GM12801 (cell line): Measurements from ENCODE around the gene BCL2L11.

ENCODE experiments used
- CTCF ChIP-seq: IDR thresholded peaks from one replicate; pipeline ENCODE4 v1.5.1; 2011; ENCODE audit warnings: control low read depth; ENCODE audit not compliant: insufficient read length; ENCODE audit errors: extremely low read depth

Gene BCL2L11

DNA sequence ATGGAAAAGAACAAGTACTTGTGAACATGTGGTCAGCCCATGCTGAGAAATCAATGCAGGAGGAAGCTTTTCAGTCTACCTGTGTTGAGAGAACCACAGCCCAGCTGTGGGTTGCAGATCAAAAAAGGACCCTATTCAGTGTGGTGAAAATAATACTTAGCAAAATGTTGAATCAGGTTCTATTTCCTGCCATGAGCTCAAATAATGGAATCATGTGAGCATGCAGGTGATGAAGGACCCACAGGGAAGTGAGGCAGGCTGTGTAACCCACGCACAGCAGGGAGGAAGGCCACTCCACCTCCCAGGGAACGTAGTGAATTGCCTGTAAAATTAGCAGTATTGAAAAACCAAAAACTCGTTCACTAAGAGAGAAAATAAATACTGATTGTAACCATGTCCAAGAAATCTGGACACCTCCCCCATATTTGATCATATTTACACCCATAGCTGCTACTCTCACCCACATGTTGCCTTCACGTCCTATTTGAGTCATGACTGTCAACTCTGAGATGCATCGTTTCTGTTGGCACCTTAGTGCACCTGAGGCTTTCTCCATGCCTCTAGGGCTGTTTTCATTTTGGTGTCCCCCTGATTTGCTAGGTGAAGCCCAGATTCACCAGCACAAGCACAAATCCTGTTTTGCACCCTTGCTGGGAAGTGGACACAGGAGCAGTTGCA is 20.5 kb upstream of the BCL2L11 start:
- TF ChIP-seq CTCF, result no peak

GRCh38 chr2:111100765-111101162 is 19.9 kb upstream of the BCL2L11 start:
- no peak for TF ChIP-seq CTCF

DNA sequence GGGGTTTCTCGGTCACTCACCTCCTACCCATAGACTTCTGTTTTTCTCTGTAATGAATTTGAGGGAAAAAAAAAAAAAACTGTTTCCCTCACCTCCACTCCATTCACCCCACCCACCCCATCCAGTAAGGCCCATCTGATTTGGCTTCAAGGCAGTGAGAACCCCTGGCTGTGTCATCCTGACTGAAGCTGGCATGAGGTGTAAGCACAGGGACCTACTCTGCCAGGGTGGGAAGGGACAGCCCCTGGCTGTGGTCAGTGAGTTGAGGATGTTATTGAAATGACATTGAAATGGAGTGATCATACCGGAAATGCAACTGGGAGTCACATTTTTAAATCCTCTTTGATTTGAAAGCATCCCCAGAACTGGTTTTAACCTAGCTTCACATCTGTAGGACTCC is 19.1 kb upstream of the BCL2L11 start:
- no peak for TF ChIP-seq CTCF

DNA sequence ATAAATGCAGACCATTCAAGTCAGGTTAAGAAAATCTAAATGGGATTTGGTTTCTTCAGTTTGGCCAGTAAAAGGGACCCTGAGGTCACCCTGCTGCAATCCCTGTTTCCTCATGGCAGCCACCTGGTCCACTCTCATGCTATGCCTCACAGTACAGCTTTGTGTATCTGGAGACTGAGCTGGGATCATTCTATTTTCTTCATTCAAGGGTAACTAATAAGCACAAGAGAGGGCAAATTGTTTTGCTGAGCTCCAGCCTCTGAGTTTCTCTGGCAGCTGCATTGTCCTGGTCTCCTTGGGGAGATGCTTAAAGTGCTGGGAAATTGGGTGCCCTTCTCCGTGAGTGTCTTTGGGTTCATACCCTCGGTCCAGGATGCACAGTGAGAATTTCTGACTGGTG is 18.5 kb upstream of the BCL2L11 start:
- TF ChIP-seq CTCF, result no peak

DNA sequence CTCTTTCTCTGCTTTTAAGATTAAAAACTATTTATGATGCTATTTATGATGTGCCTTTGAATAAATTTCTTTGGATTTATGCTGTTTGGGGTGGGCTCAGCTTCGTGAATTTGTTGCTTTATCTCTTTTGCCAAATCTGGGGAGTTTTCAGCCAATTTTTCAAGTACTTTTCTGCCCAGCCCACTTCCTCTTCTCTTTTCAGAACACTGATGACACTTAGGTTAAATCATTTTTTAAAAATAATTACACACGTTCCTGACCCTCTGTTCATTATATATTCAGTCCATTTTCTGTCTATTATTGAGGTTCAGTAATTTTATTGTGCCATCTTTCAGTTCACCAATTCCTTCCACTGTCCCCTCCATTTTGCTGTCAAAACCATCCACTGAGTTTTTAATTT is 14.8 kb upstream of the BCL2L11 start:
- no peak for TF ChIP-seq CTCF

- no peak for TF ChIP-seq CTCF
These were observed 14.0 kb upstream of the BCL2L11 start for GRCh38 chr2:111106706-111107105.

- no peak for TF ChIP-seq CTCF
These were observed 11.9 kb upstream of the BCL2L11 start for GRCh38 chr2:111108745-111109271.
